Uterus (tissue), 2 donors: ENCODE measurements around the gene ATXN10.

Experiments used
- CTCF ChIP-seq, 4 experiments: fragments of 200-600 bp in 2 of 4; fragments of 450-650 bp in 2 of 4; sonication (generic) in 2 of 4; IDR thresholded peaks; one replicate each; pipeline ENCODE4 v1.5.1; 2016 to 2019; ENCODE audit warnings: antibody characterized with exemption in 4 of 4, mild to moderate bottlenecking in 2 of 4, moderate library complexity in 1 of 4
- POLR2A ChIP-seq, 2 donors: fragments of 450-650 bp; IDR thresholded peaks; one replicate each; pipeline ENCODE4 v1.6.1; 2016; ENCODE audit warnings: antibody characterized with exemption in 2 of 2, mild to moderate bottlenecking in 1 of 2, moderate library complexity in 1 of 2

- TF ChIP-seq CTCF (IDR thresholded peaks at IDR 0.05) (no peak), POLR2A (IDR thresholded peaks at IDR 0.05) (no peak)
Observed at GRCh38 chr22:45657701-45658100, 13.9 kb upstream of the ATXN10 start.
